K562 (cell line): ENCODE measurements around the gene PHKA1. TPM values are rescaled to one million over a fixed set of nuclear protein-coding genes. Genes with fewer than 3 reads are reported as not detected.

Source experiments
- ATAC-seq: fragments of 200-7000 bp; cut with Tn5 transposase; 3 replicates; pipeline ENCODE4 v1.9.1; 2020; ENCODE audit warnings: moderate library complexity
- BruUV-seq: library from RNA; stranded (reverse); fragments of 400-500 nt; replicated peaks from 2 replicates; lab custom pipeline; 2021; lab: Mats Ljungman, UMichigan
- CTCF ChIA-PET: fragments of 300-600 bp; formaldehyde crosslinking; extraction: SDS; loops from one replicate; lab custom pipeline; 2021; ENCODE audit warnings: low intra/inter-chr PET ratio; lab: Yijun Ruan, JAX
- POLR2A ChIA-PET: fragments of 300-600, 350-650 bp; sonication (Branson Sonifier 250); formaldehyde crosslinking; extraction: SDS; loops from one replicate; lab custom pipeline; 2021; ENCODE audit warnings: antibody characterized with exemption, inconsistent platforms; lab: Yijun Ruan, JAX
- DNase-seq, 4 experiments: peaks; one replicate each; pipeline versions ENCODE4 v3.0.0 to v3.0.0-alpha.2; 2011 to 2018; ENCODE audit warnings: low spot score in 3 of 4, mixed read lengths in 3 of 4; ENCODE audit errors: extremely low read depth in 1 of 4
- FAIRE-seq: peaks from 2 replicates; lab custom pipeline; 2011; peaks lifted over from hg19 to GRCh38; lab: Jason Lieb, UNC
- H2AFZ ChIP-seq: 2 replicates; pipeline ENCODE4 v1.6.0; 2011; ENCODE audit warnings: low read depth, low read length, control low read depth, inconsistent platforms
- H3K27ac ChIP-seq: fragments of 200-600 bp; 3 replicates; pipeline ENCODE4 v1.8.0; 2011; ENCODE audit warnings: low read depth, mild to moderate bottlenecking, control low read depth, inconsistent platforms, low read length, moderate library complexity, mixed read lengths; ENCODE audit errors: extremely low read depth
- H3K27me3 ChIP-seq, 2 experiments: fragments of 300-600 bp in 1 of 2; 2 replicates in 1 of 2; 3 replicates in 1 of 2; pipeline versions ENCODE4 v1.6.0 to v1.8.0; 2011; ENCODE audit warnings: inconsistent platforms in 2 of 2, low read length in 2 of 2, mild to moderate bottlenecking in 1 of 2, mixed read lengths in 1 of 2, moderate library complexity in 1 of 2; ENCODE audit not compliant: control insufficient read depth in 2 of 2, insufficient read depth in 2 of 2
- H3K36me3 ChIP-seq: fragments of 300-600 bp; 3 replicates; pipeline ENCODE4 v1.8.0; 2011; ENCODE audit warnings: mild to moderate bottlenecking, low read length, inconsistent platforms; ENCODE audit not compliant: control insufficient read depth, insufficient read depth
- H3K4me1 ChIP-seq, 2 experiments: fragments of 200-600 bp in 1 of 2; replicated peaks in 1 of 2; 2 replicates in 1 of 2; 3 replicates in 1 of 2; pipeline versions ENCODE4 v1.5.1 to v1.8.0; 2011; ENCODE audit warnings: inconsistent platforms in 2 of 2, low read length in 2 of 2, mild to moderate bottlenecking in 1 of 2, mixed read lengths in 1 of 2, moderate library complexity in 1 of 2; ENCODE audit not compliant: control insufficient read depth in 2 of 2, insufficient read depth in 2 of 2
- H3K4me2 ChIP-seq: 2 replicates; pipeline ENCODE4 v1.6.1; 2011; ENCODE audit warnings: low read length, control low read depth, inconsistent platforms, mixed read lengths; ENCODE audit not compliant: insufficient read depth
- H3K4me3 ChIP-seq: fragments of 200-600 bp; sonication (generic), shearing (Covaris generic); 2 replicates; pipeline ENCODE4 v1.5.1; 2016; ENCODE audit warnings: control low read depth, inconsistent platforms
- H3K79me2 ChIP-seq: fragments of 200-600 bp; 3 replicates; pipeline ENCODE4 v1.8.0; 2011; ENCODE audit warnings: low read length, inconsistent platforms; ENCODE audit not compliant: control insufficient read depth, insufficient read depth
- H3K9ac ChIP-seq, 2 experiments: 2 replicates each; pipeline versions ENCODE4 v1.6.0 to v1.6.1; 2011; ENCODE audit warnings: low read depth in 2 of 2, low read length in 2 of 2, control low read depth in 1 of 2, inconsistent platforms in 1 of 2, mild to moderate bottlenecking in 1 of 2, mixed read lengths in 1 of 2; ENCODE audit not compliant: insufficient read depth in 1 of 2
- H3K9me1 ChIP-seq: one replicate; pipeline ENCODE4 v1.6.0; 2011; ENCODE audit warnings: inconsistent platforms, mild to moderate bottlenecking, low read length, moderate library complexity; ENCODE audit not compliant: control insufficient read depth, insufficient read depth
- H3K9me3 ChIP-seq: replicated peaks from 2 replicates; pipeline ENCODE4 v1.5.1; 2011; ENCODE audit warnings: low read depth, low read length, inconsistent platforms; ENCODE audit not compliant: control insufficient read depth, insufficient read depth
- H4K20me1 ChIP-seq: replicated peaks from 2 replicates; pipeline ENCODE4 v1.6.1; 2011; ENCODE audit warnings: low read length, inconsistent platforms, mixed read lengths; ENCODE audit not compliant: control insufficient read depth, insufficient read depth
- CHD2 ChIP-seq: IDR thresholded peaks from 2 replicates; pipeline ENCODE4 v1.6.1; 2011; ENCODE audit warnings: low read depth, low read length
- EP400 ChIP-seq: fragments of 450-650 bp; IDR thresholded peaks from 2 replicates; pipeline ENCODE4 v1.6.1; 2017; ENCODE audit warnings: antibody characterized with exemption, mild to moderate bottlenecking, moderate library complexity
- ETS2 ChIP-seq: IDR thresholded peaks from 2 replicates; pipeline ENCODE4 v1.6.1; 2016; ENCODE audit warnings: borderline replicate concordance, missing genetic modification characterization, mild to moderate bottlenecking, moderate library complexity, missing compliant biosample characterization; ENCODE audit not compliant: poor library complexity, severe bottlenecking
- HMG20A ChIP-seq: fragments of 450-650 bp; formaldehyde crosslinking; conservative IDR thresholded peaks from 2 replicates; pipeline ENCODE4 v1.4.0; 2020; ENCODE audit warnings: mild to moderate bottlenecking, mixed read lengths
- ILK ChIP-seq: fragments of 450-650 bp; IDR thresholded peaks from 2 replicates; pipeline ENCODE4 v1.6.1; 2016; ENCODE audit warnings: missing genetic modification characterization, low read depth, mild to moderate bottlenecking, missing compliant biosample characterization, moderate library complexity, borderline replicate concordance
- NCOA6 ChIP-seq: fragments of 450-650 bp; IDR thresholded peaks from 2 replicates; pipeline ENCODE4 v1.6.1; 2017; ENCODE audit warnings: mild to moderate bottlenecking
- PHF8 ChIP-seq: fragments of 200-600 bp; sonication (generic); IDR thresholded peaks from 2 replicates; pipeline ENCODE4 v1.6.1; 2012; ENCODE audit warnings: mixed run types, mild to moderate bottlenecking, inconsistent platforms, low read length, moderate library complexity, borderline replicate concordance
- SMAD4 ChIP-seq: fragments of 250-450 bp; sonication (Bioruptor Pico); conservative IDR thresholded peaks from 2 replicates; pipeline ENCODE4 v1.8.0; 2021; ENCODE audit warnings: inconsistent platforms, mild to moderate bottlenecking, moderate library complexity
- SNIP1 ChIP-seq: fragments of 450-650 bp; IDR thresholded peaks from 2 replicates; pipeline ENCODE4 v1.7.1; 2017; ENCODE audit warnings: low read depth, mild to moderate bottlenecking
- SP2 ChIP-seq: IDR thresholded peaks from 2 replicates; pipeline ENCODE4 v1.6.1; 2011; ENCODE audit warnings: mild to moderate bottlenecking, low read depth, low read length, moderate library complexity; ENCODE audit not compliant: poor library complexity, severe bottlenecking; ENCODE audit errors: extremely low read depth
- SREBF1 ChIP-seq: fragments of 150-350 bp; IDR thresholded peaks from 2 replicates; pipeline ENCODE4 v1.6.1; 2014; ENCODE audit warnings: antibody characterized with exemption, low read depth, low read length, borderline replicate concordance
- TBP ChIP-seq: optimal IDR thresholded peaks from 2 replicates; pipeline ENCODE3; 2011; ENCODE audit warnings: low read depth, low read length, improper control_type of control experiment
- TCF7 ChIP-seq: sonication (generic); IDR thresholded peaks from 2 replicates; pipeline ENCODE4 v1.6.1; 2016; ENCODE audit warnings: antibody characterized with exemption, borderline replicate concordance
- TGIF2 ChIP-seq: sonication (generic); formaldehyde crosslinking; IDR thresholded peaks from 2 replicates; pipeline ENCODE4 v1.8.1; 2022; ENCODE audit warnings: mild to moderate bottlenecking, missing genetic modification reagents, moderate library complexity
- ZNF436 ChIP-seq: fragments of 250-450, 450-650 bp; sonication (Bioruptor Pico); formaldehyde crosslinking; IDR thresholded peaks from 2 replicates; pipeline ENCODE4 v1.7.0; 2020; ENCODE audit warnings: mild to moderate bottlenecking
- ZNF717 ChIP-seq: fragments of 250-450 bp; sonication (Bioruptor Pico); IDR thresholded peaks from 2 replicates; pipeline ENCODE4 v1.5.0; 2021
- WGBS: fragments of 100-300 bp; shearing (Covaris generic); methylation state at CpG from one replicate; pipeline ENCODE4 v1.1.6; 2016; ENCODE audit warnings: low coverage, mixed read lengths; ENCODE audit not compliant: insufficient coverage; ENCODE audit errors: missing lambda C conversion rate; 5-methylcytosine and 5-hydroxymethylcytosine counted together
- in situ Hi-C: fragments of 300-500 bp; cut with MboI; formaldehyde crosslinking; loops from 4 replicates; pipeline ENCODE4 v1.15.0; 2018; ENCODE audit warnings: inconsistent platforms, mixed read lengths
- intact Hi-C: fragments of 100-400 bp; cut with micrococcal nuclease; formaldehyde crosslinking; loops from 2 replicates; pipeline ENCODE4 v1.14.2; 2022
- polyA plus RNA-seq, 8 experiments: library from polyadenylated mRNA; depleted of rRNA in 4 of 8; stranded (reverse) in 5 of 8; unstranded in 3 of 8; fragments of >200 nt; fragmentation: Nextera tagmentation in 2 of 8; fragmentation: Illumina TruSeq in 1 of 8; extraction: Ambion mirVana in 2 of 8; extraction: Trizol in 1 of 8; gene quantifications; 2 replicates each; pipeline versions ENCODE4 v1.2.1 to v1.2.3, GENCODE V29; 2011 to 2014; ENCODE audit warnings: inconsistent platforms in 1 of 8, missing spikeins in 1 of 8
- total RNA-seq, 7 experiments: library from RNA; depleted of rRNA in 6 of 7; stranded (reverse); fragments of >200 nt in 6 of 7; fragmentation: Illumina TruSeq in 2 of 7; extraction: Trizol in 2 of 7; gene quantifications; 2 replicates each; pipeline versions ENCODE4 v1.2.1 to v1.2.3, GENCODE V29; 2011 to 2021; ENCODE audit warnings: low replicate concordance in 1 of 7
- TF ChIP-seq, protein P1 (sequence below): IDR thresholded peaks from 2 replicates; pipeline ENCODE4 v1.6.1; 2014; ENCODE audit warnings: antibody characterized with exemption
- TF ChIP-seq, protein P2 (sequence below): fragments of 450-650 bp; IDR thresholded peaks from 2 replicates; pipeline ENCODE4 v1.6.1; 2016; ENCODE audit warnings: low read depth, mild to moderate bottlenecking, moderate library complexity

PHKA1 gene
- total and polyA plus RNA-seq, 9 of the 15 experiments (the other 6 are each of a cell fraction or from before 2014, with no cell fraction given), result 2.4 to 9.6 (median 5.8) TPM

GRCh38 chrX:72572248-72573157 is 141.6 kb downstream of the PHKA1 start, which contains the start of gene HDAC8 (continued):
- TF ChIP-seq NCOA6 (0 out of 2 replicates have a peak, but pooled peaks have one; percentile 19), ZNF436 (CRISPR knock-in tag) (no peak), ILK (tag) (no peak)

GRCh38 chrX:72569786-72570185 is 144.3 kb downstream of the PHKA1 start:
- no peak overlapping the region for H3K9ac ChIP-seq
- H3K4me3 ChIP-seq, result no peak overlapping the region
- no peaks in the 10 kb centered on the region for H3K9me3 ChIP-seq
- H3K27ac ChIP-seq, result no peak overlapping the region
- H3K36me3 ChIP-seq, result peaks cover 41% of the 10 kb centered on the region; the same call in 2 of the 3 replicates
- CTCF ChIA-PET, result no interaction called here
- BruUV-seq, result no TSS peak
- H3K4me1 ChIP-seq, result no peaks in the 10 kb centered on the region; a peak in 1 of 5 replicates
- H3K9me1 ChIP-seq, result no peaks in the 10 kb centered on the region
- in situ Hi-C loops, result no loop called here
- peaks cover 8% of the 10 kb centered on the region for H3K79me2 ChIP-seq
- intact Hi-C loops, result no loop called here
- DNase-seq (no peak), ATAC-seq (no peak), FAIRE-seq (no peak)
- no peak overlapping the region for H2AFZ ChIP-seq
- POLR2A ChIA-PET, result no interaction called here
- WGBS, result 91% methylated on average over 2 of the region's 2 CpGs
- no peaks in the 10 kb centered on the region for H4K20me1 ChIP-seq
- H3K4me2 ChIP-seq, result no peak overlapping the region
- no peaks in the 10 kb centered on the region for H3K27me3 ChIP-seq
- TF ChIP-seq, protein P1, sequence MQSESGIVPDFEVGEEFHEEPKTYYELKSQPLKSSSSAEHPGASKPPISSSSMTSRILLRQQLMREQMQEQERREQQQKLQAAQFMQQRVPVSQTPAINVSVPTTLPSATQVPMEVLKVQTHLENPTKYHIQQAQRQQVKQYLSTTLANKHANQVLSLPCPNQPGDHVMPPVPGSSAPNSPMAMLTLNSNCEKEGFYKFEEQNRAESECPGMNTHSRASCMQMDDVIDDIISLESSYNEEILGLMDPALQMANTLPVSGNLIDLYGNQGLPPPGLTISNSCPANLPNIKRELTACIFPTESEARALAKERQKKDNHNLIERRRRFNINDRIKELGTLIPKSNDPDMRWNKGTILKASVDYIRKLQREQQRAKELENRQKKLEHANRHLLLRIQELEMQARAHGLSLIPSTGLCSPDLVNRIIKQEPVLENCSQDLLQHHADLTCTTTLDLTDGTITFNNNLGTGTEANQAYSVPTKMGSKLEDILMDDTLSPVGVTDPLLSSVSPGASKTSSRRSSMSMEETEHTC, result no peak
- no peak for TF ChIP-seq HMG20A (CRISPR knock-in tag)
- TF ChIP-seq EP400, result no peak
- no peak for TF ChIP-seq TGIF2
- no peak for TF ChIP-seq TCF7
- TF ChIP-seq ZNF717 (CRISPR knock-in tag), result no peak
- TF ChIP-seq SNIP1, result no peak
- TF ChIP-seq TBP, result no peak
- no peak for TF ChIP-seq ETS2
- TF ChIP-seq SMAD4 (CRISPR knock-in tag), result no peak
- TF ChIP-seq SP2, result no peak
- TF ChIP-seq PHF8, result no peak
- no peak for TF ChIP-seq SREBF1
- TF ChIP-seq, protein P2, sequence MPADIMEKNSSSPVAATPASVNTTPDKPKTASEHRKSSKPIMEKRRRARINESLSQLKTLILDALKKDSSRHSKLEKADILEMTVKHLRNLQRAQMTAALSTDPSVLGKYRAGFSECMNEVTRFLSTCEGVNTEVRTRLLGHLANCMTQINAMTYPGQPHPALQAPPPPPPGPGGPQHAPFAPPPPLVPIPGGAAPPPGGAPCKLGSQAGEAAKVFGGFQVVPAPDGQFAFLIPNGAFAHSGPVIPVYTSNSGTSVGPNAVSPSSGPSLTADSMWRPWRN, result no peak
- TF ChIP-seq CHD2, result no peak
